Measurements from ENCODE around the gene TRABD. TPM values are rescaled to one million over a fixed set of nuclear protein-coding genes. Genes with fewer than 3 reads are reported as not detected.
"Not testable (repeated sequence)": the region's sequence is repeated elsewhere in the genome, so short reads cannot be mapped to it uniquely, and the experiment has no call there.

TRABD gene
- polyA plus RNA-seq, 3 donors from 2014 or later, result 33.2 to 63.5 (median 35.3) TPM

DNA sequence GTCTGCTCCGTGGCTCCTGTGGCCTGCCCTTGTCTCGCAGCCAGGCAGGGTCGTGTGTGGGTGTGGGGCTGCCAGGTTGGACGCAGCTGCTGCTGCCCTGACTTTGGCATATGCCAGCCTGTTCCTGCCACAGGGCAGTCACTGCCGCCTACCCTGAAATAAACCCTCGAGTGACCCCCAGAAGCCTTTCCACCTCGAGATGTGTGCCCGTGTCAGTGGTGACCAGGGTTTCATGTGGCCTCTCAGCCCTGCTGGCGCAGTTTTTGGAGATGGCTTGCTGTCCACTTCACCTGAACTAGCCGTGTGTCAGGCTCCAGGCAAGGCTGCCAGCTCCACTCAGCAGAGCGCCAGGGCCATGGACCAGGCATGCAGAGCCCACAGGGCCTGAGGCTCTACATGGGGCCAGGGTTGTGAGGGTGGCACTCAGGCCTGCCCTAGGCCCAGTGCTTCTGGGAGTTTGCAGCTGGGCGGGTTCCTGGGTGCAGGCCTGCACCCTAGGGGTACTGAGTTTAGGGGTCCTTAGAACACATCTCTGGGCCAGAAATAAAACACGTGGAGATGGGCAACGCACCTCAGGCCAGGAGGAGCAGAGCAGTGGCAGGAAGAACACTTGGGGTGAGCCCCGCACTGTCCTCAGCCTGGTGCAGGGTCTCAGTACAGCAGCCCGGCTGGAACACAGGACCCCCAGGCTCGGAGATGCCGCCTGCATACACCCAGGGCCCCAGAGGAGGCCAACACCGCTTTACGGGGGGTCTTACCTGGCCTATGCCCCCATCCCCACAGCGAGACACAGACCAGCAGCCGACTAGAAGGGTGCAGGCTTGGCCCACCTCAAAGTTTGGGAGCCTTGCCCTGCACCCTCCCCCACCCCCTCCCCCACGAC is 24.0 kb upstream of the TRABD start:
- H3K4me1 Mint-ChIP-seq, result no peaks in the 10 kb centered on the region
- no peaks in the 10 kb centered on the region for H3K36me3 Mint-ChIP-seq
- H3K27me3 Mint-ChIP-seq (ENCODE audit: low read depth in 3 of 3), result peaks cover 0 to 2% (median 2%) of the 10 kb centered on the region in 3 donors
- DNase-seq, result no peak
- no peak overlapping the region for H3K27ac Mint-ChIP-seq
- no peak overlapping the region for H3K4me3 Mint-ChIP-seq
- H3K9me3 Mint-ChIP-seq, result no peaks in the 10 kb centered on the region

DNA sequence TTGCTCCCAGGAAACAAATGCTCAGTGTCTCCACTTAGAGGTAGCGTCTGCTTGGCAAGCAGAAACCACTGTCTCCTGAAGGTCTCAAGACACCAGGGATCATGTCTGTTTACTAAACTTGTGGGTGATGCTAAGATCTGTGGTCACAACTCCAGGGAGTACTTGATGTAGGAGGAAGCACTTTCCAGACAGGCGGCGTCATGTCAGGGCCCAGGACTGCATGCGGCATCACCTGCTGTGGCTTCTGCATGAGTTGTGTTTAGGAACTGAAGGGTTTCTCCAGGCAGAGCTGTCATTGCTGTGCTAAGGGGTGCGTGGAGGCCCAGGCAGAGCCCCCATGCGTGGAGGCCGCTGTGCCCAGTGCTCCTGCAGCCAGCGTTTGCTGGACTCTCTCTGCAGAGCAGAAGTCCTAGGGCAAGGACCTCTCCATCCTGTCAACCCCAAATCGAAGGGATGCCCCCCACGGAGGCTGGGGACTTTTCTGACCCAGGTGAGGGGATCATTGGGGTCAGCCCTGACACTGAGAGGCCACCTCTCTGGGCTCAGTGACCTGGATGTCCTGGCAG is 23.2 kb upstream of the TRABD start:
- H3K36me3 Mint-ChIP-seq, result no peaks in the 10 kb centered on the region
- H3K9me3 Mint-ChIP-seq, result no peaks in the 10 kb centered on the region
- DNase-seq, result no peak
- H3K27me3 Mint-ChIP-seq (ENCODE audit: low read depth in 3 of 3), result peaks cover 0 to 6% (median 3%) of the 10 kb centered on the region in 3 donors
- H3K4me3 Mint-ChIP-seq, result no peak overlapping the region
- no peak overlapping the region for H3K27ac Mint-ChIP-seq
- H3K4me1 Mint-ChIP-seq, result no peaks in the 10 kb centered on the region

DNA sequence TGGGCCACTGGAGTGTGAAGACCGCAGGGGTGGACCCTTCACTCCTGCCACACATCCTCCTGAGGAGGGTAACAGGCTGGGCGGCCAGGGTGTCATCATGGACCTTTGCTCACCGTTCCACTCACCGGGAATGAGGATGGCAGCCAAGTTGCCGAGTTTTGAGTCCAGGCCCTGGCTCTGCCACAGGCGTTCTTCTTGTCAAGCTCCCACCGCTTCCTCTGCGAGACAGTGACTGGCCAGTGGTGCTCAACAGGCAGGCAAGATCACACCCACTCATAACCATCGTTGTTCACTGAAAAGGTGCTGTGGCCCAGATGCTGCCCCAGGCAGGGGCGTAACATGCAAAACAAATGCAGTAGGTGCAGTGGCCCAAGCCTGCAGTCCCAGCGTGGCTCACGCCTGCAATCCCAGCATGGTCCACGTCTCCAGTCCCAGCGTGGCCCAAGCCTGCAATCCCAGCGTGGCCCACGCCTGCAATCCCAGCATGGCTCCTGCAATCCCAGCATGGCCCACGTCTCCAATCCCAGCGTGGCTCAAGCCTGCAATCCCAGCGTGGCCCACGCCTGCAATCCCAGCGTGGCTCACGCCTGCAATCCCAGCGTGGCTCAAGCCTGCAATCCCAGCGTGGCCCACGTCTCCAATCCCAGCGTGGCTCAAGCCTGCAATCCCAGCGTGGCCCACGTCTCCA is 20.1 kb upstream of the TRABD start:
- Mint-ChIP-seq H3K4me3 (no peak overlapping the region), H3K27ac (no peak overlapping the region), H3K36me3 (no peaks in the 10 kb centered on the region), H3K27me3 (ENCODE audit: low read depth in 3 of 3) (peaks cover 4 to 16% (median 14%) of the 10 kb centered on the region in 3 donors), H3K9me3 (no peaks in the 10 kb centered on the region), H3K4me1 (peaks cover 0 to 3% of the 10 kb centered on the region in 2 donors)
- DNase-seq, result no peak

DNA sequence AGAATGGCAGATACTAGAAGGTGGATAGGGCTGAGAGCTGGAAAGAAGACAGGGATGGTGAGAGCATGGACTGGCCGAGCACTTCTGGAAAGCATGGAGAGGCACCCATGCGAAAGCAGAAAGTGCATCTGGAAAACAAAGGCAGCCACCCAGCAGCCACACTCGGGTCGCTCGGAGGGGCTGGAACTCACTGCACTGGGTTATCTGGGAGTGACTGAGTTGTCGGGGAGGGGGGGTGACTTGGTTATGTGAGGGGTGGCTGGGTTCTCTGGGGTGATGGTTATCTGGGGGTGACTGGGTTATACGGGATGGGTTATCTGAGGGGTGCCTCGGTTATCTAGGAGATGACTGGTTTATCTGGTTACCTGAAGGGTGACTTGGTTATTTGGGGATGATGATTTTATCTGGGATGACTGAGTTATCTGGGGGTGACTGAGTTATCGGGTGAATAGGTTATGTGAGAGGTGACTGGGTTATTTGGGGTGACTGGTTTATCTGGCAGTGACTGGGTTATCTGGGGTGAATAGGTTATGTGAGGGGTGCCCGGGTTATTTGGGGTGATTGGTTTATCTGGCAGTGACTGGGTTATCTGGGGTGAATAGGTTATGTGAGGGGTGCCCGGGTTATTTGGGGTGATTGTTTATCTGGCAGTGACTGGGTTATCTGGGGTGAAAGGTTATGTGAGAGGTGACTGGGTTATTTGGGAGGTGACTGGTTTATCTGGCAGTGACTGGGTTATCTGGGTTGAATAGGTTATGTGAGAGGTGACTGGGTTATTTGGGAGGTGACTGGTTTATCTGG is 17.8 kb upstream of the TRABD start:
- Mint-ChIP-seq H3K27ac (no peak overlapping the region), H3K27me3 (ENCODE audit: low read depth in 3 of 3) (peaks cover 10 to 24% (median 16%) of the 10 kb centered on the region in 3 donors), H3K4me1 (peaks cover 0 to 5% of the 10 kb centered on the region in 2 donors), H3K9me3 (no peaks in the 10 kb centered on the region), H3K4me3 (peak overlapping the region in 1 of 5 donors; percentile 60), H3K36me3 (no peaks in the 10 kb centered on the region)
- no peak for DNase-seq

DNA sequence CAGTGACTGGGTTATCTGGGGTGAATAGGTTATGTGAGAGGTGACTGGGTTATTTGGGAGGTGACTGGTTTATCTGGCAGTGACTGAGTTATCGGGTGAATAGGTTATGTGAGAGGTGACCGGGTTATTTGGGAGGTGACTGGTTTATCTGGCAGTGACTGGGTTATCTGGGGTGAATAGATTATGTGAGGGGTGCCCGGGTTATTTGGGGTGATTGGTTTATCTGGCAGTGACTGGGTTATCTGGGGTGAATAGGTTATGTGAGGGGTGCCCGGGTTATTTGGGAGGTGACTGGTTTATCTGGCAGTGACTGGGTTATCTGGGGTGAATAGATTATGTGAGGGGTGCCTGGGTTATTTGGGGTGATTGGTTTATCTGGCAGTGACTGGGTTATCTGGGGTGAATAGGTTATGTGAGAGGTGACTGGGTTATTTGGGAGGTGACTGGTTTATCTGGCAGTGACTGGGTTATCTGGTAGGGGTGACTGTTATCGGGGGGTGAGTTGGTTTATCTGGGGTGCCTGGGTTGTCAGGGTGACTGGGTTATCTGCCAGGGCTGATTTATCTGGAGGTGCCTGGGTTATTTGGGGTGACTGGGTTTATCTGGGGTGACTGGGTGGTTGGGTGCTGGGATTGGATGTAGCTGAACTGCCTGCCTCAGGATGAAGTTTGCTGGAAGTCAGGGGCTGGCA is 17.1 kb upstream of the TRABD start:
- not testable (repeated sequence) for H3K27ac Mint-ChIP-seq, H3K36me3 Mint-ChIP-seq, DNase-seq, H3K9me3 Mint-ChIP-seq, H3K4me1 Mint-ChIP-seq
- H3K27me3 Mint-ChIP-seq (ENCODE audit: low read depth in 3 of 3), result peaks cover 10 to 23% (median 16%) of the 10 kb centered on the region in 3 donors
- peak overlapping the region; percentile 38 to 71 (median 64) for H3K4me3 Mint-ChIP-seq

DNA sequence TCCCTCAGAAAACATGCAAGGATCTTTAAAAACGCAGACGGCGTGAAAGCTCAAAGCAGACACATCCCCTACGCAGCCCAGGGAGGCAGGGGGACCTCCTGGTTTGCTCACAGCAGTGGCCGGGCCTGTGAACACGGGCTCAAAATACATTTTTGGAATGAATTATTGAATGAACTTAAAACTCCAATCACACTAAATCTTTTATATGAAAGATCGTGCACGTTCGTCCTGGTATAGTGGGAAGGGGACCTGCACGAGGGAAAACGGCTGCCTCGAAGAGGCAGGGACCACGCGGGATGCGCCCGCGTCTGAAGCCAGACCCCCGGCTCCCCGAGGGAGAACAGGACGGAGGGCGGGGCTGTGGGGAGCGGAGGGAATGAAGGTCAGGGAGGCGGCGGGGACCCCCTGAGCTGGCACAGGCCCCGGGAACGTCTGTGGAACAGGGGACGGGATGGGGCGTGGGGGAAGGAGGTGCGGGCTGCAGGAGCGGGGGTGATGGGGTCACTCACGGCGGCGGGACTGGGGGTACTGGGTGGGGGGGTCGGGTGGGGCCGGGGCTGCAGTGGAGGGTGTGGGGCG is 16.4 kb upstream of the TRABD start:
- no peak overlapping the region for H3K27ac Mint-ChIP-seq
- DNase-seq, result no peak
- peak overlapping the region; percentile 38 to 71 (median 64) for H3K4me3 Mint-ChIP-seq

DNA sequence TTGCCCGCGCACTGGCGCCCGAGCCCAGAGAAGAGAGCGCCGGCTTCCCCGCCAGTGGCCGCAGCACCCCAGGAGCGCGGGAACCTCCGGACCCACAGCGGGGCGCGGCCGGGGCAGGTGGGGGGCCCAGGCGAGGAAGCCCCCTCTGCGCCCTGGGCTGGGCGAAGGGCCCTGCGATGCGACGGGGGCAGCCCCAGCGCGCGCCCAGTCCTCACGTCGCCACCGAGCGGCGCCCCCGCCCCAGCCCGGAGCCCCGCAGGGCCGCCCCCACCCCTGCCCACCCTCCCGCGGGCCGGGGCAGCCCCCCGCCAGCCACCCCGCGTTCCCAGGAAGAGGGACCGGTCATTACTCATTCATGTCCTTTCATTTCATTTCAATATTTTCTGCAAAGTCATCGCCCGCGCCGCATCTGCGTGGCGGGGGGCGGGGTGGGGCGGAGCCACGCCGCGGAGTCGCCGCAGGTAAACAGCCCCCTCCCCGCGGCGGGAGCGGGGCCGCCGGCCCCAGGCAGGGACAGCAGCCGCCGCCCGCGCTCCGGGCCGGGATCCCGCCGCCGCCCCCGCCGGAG is 15.9 kb upstream of the TRABD start:
- H3K4me1 Mint-ChIP-seq, result peaks cover 0 to 5% of the 10 kb centered on the region in 2 donors
- no peak overlapping the region for H3K27ac Mint-ChIP-seq
- no peaks in the 10 kb centered on the region for H3K9me3 Mint-ChIP-seq
- peak overlapping the region; percentile 27 to 69 (median 53) for H3K4me3 Mint-ChIP-seq
- H3K27me3 Mint-ChIP-seq (ENCODE audit: low read depth in 3 of 3), result peaks cover 10 to 23% (median 16%) of the 10 kb centered on the region in 3 donors
- H3K36me3 Mint-ChIP-seq, result no peaks in the 10 kb centered on the region
- peak in 1 of 3 donors; percentile 25 for DNase-seq

More for the DNA sequence above, 16.4 kb upstream of the TRABD start:
- H3K27me3 Mint-ChIP-seq (ENCODE audit: low read depth in 3 of 3), result peaks cover 10 to 23% (median 16%) of the 10 kb centered on the region in 3 donors
- H3K4me1 Mint-ChIP-seq, result peaks cover 0 to 5% of the 10 kb centered on the region in 2 donors
- no peaks in the 10 kb centered on the region for H3K9me3 Mint-ChIP-seq
- H3K36me3 Mint-ChIP-seq, result no peaks in the 10 kb centered on the region

DNA sequence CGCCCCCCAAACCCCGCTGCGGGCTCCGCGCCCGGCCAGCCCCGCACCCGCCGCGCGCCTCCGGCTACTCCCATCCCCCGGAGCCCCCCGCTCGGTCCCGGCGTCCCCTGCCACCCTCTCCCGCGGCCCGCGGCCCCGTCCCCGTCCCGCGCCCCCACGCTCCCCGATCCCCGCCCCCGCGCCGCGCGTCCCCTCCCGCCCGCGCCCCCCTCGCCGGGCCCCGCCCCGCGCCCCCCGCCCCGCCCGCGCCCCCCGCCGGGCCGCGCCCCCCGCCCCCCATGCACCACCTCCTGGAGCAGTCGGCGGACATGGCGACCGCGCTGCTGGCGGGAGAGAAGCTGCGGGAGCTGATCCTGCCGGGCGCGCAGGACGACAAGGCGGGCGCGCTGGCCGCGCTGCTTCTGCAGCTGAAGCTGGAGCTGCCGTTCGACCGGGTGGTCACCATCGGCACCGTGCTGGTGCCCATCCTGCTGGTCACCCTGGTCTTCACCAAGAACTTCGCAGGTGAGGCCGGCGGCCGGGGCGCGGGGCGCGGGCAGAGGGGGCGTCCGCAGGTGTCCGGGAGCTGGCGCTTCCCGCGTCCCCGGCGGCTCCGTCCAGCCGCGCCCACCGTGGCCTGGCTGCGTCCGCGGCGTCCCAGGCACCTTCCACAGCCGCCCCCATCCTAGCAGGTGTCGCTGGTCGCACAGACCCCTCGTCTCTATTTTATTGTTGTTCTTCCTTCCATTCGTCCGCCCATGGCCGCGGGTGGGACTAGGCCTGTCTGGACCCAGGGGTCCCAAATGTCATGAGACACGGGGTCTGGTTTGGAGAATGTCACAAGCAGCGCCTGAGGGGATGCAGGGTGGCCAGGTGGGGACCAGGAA is 15.0 kb upstream of the TRABD start, which contains the start of gene PANX2:
Gene PANX2, plus strand, starts transcription at position 279 of the 866 bp plus-strand sequence. Its CDS starts 0 bp downstream, at position 279.
- no peaks in the 10 kb centered on the region for H3K9me3 Mint-ChIP-seq
- no peak within 1 kb of the TSS for H3K27ac Mint-ChIP-seq
- DNase-seq, result no peak
- H3K27me3 Mint-ChIP-seq (ENCODE audit: low read depth in 3 of 3), result peaks cover 10 to 23% (median 16%) of the 10 kb centered on the region in 3 donors
- peaks cover 0 to 5% of the 10 kb centered on the region in 2 donors for H3K4me1 Mint-ChIP-seq
- H3K36me3 Mint-ChIP-seq, result no peaks in the 10 kb centered on the region
- peak within 1 kb of the TSS; percentile 53 to 79 (median 69) for H3K4me3 Mint-ChIP-seq

DNA sequence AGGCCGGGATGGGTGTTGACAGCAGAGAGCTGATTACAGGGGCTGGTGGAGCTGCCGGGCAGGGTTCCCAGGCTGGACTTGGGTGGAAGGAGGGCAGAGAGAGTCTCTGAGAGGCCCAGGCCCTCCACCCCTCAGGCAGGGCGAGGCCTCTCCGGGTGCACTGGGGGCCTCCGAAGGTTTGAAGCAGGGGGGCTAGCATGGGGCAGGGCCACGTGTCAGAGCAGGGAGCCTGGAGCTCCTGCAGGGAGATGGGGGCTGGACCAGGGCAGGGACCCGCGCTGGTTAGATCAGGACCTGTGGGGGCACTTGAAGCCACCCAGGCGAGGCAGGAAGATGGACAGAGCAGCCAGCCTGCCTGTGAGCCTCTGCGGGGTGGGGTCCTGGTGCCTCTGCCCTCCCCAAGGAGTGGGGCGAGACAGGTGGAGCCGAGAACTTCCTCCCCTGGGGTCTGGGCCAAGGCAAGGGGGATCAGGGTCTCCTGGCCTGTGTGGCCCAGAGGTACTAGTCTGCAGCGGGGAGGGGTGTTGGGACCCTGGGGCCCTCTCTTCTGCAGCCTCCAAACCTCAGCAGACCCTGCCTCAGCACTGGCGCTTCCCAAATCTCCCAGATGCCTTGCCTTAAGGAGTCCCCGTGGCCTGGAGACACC is 14.3 kb upstream of the TRABD start:
- Mint-ChIP-seq H3K36me3 (no peaks in the 10 kb centered on the region), H3K4me3 (peak overlapping the region in 4 of 5 donors; percentile 27 to 79 (median 70)), H3K4me1 (peaks cover 0 to 5% of the 10 kb centered on the region in 2 donors), H3K27ac (no peak overlapping the region), H3K9me3 (no peaks in the 10 kb centered on the region), H3K27me3 (ENCODE audit: low read depth in 3 of 3) (peaks cover 10 to 23% (median 16%) of the 10 kb centered on the region in 3 donors)
- DNase-seq, result no peak

DNA sequence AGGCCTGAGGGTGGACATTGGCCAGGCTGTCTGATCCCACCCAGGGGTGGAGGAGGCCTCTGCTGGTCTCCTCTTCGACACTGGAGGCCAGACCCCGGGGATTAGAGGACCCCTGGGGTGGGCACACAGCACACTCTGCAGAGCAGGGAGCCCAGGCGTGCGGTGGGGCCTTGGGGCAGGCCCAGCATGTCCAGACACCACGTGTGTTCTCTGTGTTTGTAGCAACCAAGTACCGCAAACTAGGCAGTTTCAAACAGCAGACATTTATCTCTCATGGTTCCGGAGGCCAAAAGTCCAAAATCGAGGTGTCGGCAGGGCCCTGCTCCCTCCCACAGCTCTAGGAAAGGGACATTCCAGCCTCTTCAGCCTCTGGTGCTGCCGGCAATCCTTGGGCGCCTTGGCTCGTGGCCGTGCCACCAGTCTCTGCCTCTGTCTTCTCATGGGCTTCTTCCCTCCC is 13.7 kb upstream of the TRABD start:
- peaks cover 0 to 5% of the 10 kb centered on the region in 2 donors for H3K4me1 Mint-ChIP-seq
- no peaks in the 10 kb centered on the region for H3K9me3 Mint-ChIP-seq
- no peak overlapping the region for H3K27ac Mint-ChIP-seq
- H3K36me3 Mint-ChIP-seq, result no peaks in the 10 kb centered on the region
- H3K27me3 Mint-ChIP-seq (ENCODE audit: low read depth in 3 of 3), result peaks cover 10 to 23% (median 16%) of the 10 kb centered on the region in 3 donors
- no peak for DNase-seq
- peak overlapping the region in 1 of 5 donors; percentile 29 for H3K4me3 Mint-ChIP-seq

DNA sequence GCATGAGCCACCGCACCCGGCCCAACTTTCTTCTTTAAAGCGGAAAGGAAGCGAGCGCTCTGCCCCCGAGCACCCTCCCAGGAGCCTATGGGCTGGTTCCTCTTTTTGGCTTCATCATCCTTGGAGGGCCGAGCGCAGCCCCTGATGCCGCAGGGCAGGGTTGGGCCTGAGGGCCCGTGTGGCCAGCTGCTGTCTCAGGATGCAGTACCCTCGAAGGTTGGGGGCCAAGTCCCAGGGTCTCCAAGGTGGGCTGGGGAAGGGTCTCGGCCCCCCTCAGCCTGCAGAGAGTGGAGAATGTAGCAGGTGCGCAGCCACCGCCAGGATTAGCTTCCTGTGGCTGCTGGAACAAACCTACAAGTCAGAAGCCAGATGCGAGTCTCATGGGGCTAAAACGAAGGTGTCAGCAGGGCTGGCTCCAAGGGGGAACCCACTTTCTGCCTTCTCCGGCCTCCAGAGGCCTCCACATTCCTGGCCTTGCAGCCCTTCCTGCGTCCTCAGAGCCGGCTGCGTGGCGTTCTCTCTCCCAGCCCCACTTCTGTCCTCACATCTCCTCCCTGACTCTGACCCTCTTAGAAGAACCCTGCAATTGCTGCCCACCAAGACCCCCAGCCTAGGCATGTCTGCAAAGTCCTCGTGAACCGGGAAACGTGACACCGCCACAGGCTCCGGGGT is 12.3 kb upstream of the TRABD start:
- no peaks in the 10 kb centered on the region for H3K36me3 Mint-ChIP-seq
- no peak for DNase-seq
- no peak overlapping the region for H3K4me3 Mint-ChIP-seq
- H3K4me1 Mint-ChIP-seq, result peaks cover 0 to 5% of the 10 kb centered on the region in 2 donors
- H3K9me3 Mint-ChIP-seq, result no peaks in the 10 kb centered on the region
- peaks cover 8 to 14% (median 10%) of the 10 kb centered on the region in 3 donors for H3K27me3 Mint-ChIP-seq (ENCODE audit: low read depth in 3 of 3)
- H3K27ac Mint-ChIP-seq, result no peak overlapping the region
